Cardiac septum (tissue), 1 donor: Measurements from ENCODE around the gene CNPY1. TPM values are rescaled to one million over a fixed set of nuclear protein-coding genes. Genes with fewer than 3 reads are reported as not detected.
A peak's percentile ranks its signal among the peaks of the same experiment; 100 is the strongest.
"Not testable (repeated sequence)": the region's sequence is repeated elsewhere in the genome, so short reads cannot be mapped to it uniquely, and the experiment has no call there.

Source experiments
- DNase-seq: peaks from one replicate; pipeline ENCODE4 v3.0.0-alpha.2; 2020; ENCODE audit warnings: low spot score
- intact Hi-C: fragments of 100-400 bp; cut with DNase I; formaldehyde crosslinking; loops from one replicate; pipeline ENCODE4 v1.14.0; 2022
- long read RNA-seq: library from polyadenylated mRNA; unstranded; transcript quantifications from one replicate; pipeline ENCODE4 v2.0.0, GENCODE V29; 2021
- total RNA-seq: library from RNA; stranded (reverse); fragmentation: NEBNext Ultra II Directional; extraction: Animal tissue kit (Norgen Biotek cat#: 25700); gene quantifications from one replicate; pipeline ENCODE4 v1.2.1, GENCODE V29; 2021
- donor health status: DM: no; HTN: no; CAD: no.

The CNPY1 gene
- not detected for total RNA-seq
- long read RNA-seq: 0 reads

DNA sequence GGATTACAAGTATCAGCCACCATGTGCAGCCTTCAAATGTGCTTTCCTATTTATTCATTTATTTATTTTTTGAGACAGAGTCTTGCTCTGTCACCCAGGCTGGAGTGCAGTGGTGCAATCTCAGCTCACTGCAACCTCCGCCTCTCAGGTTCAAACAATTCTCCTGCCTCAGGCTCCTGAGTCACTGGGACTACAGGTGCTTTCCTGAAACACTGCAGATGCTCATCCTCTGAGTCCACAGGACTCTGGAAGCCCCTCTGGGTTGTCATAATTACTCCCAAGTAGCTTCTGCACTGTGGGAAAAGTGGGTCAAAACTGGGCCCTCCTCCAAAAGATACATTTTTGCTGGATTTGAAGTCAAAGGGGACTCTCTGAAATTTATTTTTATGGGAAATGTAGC lies at the start of gene CNPY1:
TSS of gene CNPY1 (minus strand) at position 111 of the 400 bp plus-strand sequence. CDS start 630 bp downstream, outside the sequence.
- DNase-seq, intact Hi-C loops: not testable (repeated sequence)

DNA sequence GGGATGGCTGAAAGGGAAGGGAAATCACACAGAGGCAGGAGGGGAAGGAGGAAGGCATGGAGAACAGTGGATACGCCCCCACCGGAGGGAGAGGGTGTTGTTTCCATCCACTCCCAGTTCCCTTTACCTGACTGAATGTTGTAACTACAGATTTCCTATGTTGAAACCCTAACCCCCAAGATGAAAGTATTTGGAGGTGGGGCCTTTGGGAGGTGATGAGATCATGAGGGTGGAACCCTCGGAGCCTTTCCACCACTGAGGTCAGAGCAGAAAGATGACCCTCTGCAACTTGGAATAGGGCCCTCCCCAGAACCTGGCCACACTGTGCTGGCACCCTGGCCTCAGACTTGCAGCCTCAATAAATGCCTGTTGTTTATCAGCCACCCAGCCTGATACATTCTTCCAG lies 48.6 kb upstream of the CNPY1 start:
- DNase-seq: no peak
- intact Hi-C loops: no loop called here

DNA sequence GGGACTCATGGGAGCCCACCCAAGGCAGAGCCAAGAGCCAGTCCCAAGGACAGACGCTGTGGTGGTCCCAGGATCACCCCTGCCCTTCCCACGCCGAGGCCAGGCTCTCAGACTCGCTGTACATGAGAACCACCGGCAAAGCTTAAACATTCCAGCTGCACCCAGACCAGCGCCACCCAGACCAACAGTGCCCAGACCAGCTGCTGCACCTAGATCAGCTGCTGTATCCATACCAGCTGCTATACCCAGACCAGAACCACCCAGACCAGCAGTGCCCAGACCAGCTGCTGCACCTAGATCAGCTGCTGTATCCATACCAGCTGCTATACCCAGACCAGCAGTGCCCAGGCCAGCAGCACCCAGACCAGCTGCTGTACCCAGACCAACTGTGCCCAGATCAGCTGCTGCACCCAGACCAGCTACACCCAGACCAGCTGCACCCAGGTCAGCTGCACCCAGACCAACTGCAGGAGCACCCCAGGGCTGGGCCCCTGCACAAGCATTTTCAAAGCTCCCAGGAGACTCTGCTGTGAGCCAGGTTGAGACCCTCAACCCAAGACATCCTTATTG lies 47.9 kb upstream of the CNPY1 start:
- no peak for DNase-seq
- intact Hi-C loops: no loop called here

DNA sequence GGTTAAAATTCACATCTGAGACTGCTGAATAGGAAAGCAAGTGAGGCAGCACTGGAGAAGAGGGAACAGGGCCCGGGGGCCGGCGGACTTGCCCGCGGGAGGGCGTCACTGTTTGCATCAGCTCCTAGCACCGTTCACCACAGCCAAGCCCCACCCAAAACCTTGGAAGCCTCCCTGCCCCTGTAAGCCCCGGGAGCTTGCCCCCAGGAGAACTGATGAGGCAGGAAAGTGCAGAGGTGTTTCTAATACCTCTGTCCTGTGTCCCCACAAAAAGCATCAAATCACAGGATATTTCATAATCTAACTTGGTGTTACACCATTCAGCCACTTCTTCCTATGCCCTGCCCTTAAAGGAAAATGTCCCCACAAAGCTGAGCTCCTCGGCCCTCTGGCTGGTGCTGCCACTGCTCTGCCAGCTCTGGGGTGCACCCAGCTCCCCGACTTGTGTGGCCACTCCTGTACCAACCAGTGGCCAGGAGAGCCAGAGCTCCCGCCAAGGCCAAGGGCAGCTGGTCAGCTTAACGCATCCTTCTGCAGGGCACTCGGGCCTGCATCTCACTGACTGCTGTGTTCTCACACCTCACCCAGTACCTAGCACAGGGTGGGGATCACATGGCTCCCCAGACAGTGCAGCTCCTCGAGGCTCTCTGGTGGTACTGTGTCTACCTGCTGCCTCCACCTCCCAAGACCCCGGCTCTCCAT lies 47.3 kb upstream of the CNPY1 start:
- DNase-seq: no peak
- intact Hi-C loops: no loop called here

DNA sequence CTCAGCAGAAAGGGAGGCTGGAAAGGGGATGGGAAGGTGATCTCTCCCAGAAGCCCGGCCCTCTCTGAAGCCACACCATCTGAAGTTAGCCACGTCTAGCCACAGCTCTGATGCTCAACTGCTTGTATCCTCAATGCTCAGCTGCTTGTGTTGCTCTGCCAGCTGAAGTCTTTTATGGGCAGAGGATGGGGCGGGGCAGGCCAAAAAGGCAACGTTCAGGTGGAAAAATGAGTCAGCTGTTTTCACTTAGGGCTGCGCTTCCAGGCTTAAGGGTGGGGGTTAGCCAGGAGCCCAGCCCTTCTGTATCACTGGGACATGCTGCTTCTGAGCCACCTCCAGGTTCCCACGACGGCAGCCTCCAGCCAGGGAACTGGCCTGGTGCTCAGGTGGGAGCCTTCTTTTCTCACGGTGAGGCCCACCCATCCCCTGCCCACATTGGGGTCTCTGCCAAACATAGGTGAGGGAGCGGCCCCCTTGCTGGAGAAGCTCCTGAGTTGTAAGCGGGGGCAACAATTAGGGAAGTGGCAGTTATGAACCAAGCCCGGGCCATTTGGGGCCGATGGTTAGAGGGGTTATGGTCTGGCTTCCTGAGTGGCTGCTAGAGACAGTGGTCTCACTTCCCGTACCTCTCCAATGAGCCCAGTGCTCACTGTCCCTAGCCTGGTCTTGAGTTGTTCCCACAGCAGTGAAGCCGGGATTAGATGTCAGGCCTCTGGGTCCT lies 44.9 kb upstream of the CNPY1 start:
- intact Hi-C loops: no loop called here
- DNase-seq: peak; percentile 86

DNA sequence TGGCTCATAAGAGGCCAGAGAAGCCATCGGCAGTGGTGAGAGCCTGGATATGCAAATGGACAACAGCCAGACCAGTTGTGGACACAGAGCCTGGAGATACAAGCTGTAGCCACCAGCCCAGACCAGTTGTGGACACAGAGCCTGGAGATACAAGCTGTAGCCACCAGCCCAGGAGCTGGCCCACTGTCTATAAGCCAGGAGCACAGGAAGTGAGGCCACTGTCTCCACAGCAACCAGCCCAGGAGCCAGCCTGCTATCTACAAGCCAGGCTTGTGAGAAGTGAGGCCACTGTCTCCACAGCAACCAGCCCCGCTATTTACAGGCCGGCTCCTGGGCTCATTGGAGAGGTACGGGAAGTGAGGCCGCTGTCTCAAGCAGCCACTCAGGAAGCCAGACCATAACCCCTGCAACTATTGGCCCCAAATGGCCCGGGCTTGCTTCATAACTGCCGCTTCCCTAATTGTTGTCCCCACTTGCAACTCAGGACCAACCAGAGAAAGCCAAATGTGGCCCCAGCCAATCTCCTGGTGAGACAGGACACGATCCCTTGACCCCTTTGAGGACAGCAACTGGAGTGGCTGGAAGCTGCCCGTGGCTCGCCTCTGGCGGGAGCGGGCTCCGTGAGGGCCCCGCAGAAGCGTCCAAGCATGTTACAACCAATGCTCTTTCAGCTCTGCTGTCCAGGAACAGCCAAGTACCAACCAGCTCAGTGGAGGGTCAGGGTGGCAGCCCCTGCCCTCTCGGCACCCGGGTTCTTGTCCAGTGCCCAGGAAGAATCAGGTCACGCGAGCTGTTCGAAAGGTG lies 44.1 kb upstream of the CNPY1 start:
- intact Hi-C loops: no loop called here
- peak; percentile 94 for DNase-seq

DNA sequence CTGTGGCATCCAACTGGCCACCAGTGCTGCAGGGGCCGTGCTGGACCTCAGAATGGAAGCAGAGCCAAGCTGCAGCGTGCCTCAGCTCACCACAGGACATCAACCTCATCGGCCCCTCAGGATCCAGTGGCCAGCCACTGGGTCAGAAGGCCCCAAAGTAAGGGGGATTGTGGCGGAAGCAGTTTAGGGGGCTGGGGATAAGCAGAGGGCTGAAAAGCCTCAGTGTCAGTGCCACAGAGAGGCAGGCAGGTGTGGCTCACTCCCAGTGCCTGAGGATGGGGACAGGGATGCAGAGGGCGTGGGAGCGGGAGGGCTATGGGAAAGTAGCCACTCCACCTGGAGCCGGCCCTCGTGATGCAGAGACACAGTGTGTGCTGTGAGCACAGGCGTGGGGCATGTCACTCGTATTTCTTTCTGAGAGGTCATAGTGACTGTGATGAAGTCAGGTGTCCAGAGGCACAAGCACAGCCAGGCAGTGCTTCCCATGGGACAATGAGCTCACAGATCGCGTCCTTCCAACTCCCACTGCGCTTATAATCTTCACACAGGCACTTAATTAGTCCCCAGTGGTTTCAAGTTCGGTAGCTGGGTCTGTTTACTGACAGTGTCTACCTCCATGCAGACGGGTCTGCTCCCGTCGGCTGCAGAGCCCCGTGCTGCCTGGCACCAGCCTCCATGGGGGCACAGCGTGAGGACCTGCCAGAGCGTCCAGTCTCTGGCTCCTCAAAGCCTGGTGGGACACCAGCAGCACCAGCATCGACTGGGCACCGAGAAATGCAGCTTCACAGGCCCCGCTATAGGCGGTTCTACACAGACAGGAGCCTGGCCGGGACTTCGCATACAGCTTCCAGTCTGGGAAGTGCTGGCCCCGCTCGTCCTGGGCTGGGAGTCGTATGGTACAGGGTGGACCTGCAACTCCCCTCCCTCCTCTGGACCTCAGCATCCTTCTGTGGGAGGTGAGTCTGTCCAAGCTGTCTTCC lies 42.9 kb upstream of the CNPY1 start:
- peak; percentile 66 for DNase-seq
- intact Hi-C loops: no loop called here

DNA sequence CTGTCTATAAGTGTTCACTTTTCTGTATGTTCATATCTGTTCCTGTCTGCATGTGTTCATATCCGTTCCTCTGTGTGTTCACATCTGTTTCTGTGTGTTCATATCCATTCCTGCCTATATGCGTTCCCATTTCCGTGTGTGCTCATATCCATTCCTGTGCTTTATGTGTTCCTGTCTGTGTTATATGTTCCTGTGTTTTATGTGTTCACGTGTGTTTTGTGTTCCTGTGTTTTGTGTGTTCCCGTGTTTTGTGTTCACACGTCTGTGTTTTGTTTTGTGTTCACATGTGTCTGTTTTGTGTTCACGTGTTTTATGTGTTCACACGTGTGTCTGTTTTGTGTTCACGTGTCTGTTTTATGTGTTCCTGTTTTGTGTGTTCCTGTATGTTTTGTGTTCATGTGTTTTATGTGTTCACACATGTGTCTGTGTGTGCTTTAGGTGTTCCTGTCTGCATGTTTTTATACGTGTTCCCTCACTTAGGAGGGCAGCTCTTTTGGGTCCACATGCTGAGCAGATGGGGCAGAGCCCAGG lies 42.2 kb upstream of the CNPY1 start:
- no peak for DNase-seq

DNA sequence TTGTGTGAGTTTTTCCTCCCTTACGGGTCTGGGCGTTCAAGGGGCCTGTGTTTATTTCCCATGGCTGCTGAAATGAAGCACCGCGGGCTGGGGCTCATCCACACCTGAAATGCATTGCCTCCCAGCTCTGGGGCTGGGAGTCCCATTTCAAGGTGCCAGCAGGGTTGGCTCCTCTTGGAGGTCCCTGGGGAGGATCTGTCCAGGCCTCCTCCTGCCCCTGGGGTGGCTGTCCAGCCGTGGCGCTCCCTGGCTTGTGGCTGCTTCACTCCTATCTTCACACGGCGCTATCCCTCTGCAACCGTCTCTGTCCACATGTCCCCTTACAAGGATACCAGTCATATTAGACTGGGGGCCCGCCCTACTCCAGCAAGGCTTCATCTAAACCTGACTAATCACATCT lies 41.1 kb upstream of the CNPY1 start:
- intact Hi-C loops: no loop called here
- peak; percentile 65 for DNase-seq

More for the DNA sequence above, 42.2 kb upstream of the CNPY1 start:
- intact Hi-C loops: no loop called here

DNA sequence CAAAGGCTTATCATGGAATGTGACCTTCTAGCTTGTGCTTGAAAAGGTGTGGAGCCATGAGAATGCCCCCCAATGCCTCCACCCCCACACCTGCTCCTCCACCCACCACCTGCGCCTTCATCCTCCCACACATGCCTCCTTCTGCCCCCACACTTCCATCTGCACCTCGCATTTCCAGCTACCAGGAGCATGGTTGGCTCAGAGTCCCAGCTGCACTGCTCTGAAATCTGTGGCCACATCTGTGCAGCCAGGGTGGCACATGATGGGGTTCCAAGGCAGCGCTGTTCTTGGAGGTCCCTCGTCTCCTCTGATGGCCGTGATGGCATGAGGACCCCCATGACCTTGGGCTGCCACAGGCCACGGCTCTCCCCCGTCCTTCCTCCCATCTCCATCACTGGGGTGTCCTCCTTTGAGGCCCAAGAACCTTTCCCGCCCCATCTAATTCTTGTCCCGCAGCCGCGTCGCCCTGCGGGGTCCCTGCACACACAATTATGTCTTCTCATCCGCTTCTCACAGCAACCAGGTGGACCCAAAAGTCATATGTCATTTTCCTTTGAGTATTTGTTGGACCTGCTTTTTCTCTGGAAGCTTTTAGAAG lies 40.6 kb upstream of the CNPY1 start:
- intact Hi-C loops: no loop called here

DNA sequence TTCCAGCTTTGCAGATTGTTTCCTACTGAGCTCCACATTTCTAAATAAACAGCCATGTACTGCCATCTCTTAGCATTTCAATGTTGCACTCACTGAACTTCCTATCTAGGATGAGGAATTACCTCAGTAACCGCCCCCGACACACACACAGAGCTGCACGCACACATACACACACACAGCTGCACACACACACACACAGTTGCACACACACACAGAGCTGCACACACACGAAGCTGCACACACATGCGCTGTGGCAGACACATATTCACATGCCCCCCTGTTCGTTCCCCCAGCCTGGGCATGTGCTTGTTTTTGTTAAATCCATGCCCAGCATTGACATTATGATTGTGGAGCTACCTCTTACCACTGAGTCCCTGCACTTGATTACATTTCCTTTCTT lies 39.6 kb upstream of the CNPY1 start:
- intact Hi-C loops: no loop called here
- peak; percentile 55 for DNase-seq

More for the DNA sequence above, 40.6 kb upstream of the CNPY1 start:
- peak; percentile 67 for DNase-seq

DNA sequence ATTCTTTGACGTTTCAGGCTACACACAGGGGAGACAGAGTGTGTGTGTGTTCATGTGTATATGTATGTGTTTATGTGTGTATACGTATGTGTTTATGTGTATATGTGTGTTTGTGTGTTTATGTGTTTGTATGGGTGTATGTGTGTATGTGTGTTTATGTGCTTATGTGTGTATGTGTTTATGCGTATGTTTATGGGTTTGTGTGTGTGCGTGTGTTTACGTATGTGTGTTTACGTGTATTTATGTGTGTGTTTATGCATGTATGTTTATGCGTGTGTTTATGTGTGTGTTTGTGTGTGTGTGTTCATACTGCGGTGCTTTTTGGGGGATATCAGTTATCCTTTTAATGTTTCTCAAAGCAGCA lies 39.2 kb upstream of the CNPY1 start:
- intact Hi-C loops: no loop called here
- DNase-seq: no peak

DNA sequence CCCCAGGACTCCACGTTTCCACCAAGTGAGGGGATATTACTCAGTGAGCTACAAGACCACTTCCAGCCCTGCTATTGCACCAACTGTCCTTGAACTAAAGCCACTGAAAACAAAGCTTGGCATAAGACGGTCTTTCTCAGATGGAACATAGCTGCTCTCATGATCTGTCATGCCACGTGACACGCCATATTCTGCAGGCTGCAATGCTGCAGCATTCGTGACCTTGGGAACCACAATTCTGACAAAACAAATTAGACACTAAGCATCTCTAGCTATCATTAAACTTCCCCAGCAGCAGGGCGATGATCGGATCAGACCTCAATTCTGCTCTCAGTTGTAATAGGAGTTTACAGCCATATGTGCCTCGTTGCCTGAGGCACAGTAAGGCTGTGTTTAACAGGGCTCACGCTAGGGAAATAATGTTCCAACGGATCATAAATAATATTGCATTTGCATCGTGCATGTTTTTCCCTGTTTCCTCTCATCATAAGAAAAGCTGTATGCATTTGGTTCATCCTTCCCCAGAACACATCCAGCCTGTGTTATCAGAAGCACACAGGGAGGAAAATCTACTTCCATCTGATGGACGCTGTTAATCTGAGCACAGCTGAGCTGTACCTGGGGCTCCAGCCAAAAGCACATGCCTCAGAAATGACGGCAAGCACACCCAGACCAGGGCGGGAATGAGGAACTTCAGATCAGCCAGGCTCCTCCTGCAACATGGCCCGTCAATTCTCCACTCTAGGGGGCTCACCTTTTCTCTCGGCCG lies 38.6 kb upstream of the CNPY1 start:
- DNase-seq: peak; percentile 68
- intact Hi-C loops: no loop called here

DNA sequence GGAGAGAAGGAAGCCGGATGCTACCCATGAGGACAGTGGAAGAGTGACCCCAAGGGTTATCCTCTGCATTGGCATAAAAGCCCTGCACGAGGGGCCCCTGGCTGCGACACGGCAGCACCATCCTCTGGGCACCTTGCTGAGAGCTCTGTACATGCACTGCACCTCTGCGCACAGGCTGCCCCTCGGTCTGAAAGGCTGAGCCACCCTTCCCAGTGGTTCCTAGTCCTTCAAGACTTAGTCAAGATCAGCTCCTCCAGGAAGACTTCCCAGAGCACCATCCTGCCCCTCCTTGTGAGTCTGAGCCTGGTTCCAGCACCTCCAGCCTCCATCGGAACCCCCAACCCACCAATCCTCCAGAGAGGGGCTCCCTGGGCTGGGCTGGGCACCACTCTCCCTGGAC lies 37.9 kb upstream of the CNPY1 start:
- peak; percentile 47 for DNase-seq
- intact Hi-C loops: no loop called here

DNA sequence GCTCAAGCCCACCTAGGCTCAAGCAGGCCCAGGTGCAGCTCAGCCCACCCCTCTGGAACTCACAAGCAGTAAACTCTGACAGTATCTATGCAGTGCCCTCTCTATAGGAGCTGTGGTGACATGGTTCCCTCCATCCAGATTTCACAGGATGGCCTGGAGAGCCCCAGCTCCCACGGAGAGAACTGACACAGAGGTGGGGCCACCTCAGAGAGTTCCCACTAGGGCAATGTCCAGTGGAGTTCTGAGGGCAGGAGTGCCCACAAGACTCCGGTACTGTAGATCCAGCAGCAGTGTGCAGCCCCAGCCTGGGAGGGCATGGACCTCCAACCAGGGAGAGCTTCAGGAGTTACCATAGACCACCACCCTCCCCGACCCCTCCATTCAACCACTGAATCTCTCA lies 37.3 kb upstream of the CNPY1 start:
- intact Hi-C loops: no loop called here
- DNase-seq: peak; percentile 47

DNA sequence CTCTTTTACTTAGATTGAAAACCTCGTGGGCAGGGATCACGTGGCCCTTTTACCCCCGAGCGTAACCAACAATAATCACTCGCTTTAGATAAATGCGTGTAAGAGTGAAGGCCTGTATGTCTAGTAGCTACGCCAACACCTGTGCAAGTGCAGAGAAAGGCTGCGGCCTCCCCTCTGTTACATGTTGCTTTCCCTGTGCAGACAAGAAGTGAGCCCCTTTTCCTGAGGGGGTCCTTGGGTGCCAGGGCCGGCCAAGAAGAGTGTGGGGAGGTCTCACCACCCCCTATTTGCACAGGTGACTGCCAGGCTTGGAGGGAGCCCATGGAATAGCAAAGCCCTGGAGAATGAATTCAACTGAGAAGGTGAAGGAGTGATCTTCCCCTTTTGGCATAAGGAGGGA lies 35.6 kb upstream of the CNPY1 start:
- DNase-seq: peak; percentile 39
- intact Hi-C loops: no loop called here

DNA sequence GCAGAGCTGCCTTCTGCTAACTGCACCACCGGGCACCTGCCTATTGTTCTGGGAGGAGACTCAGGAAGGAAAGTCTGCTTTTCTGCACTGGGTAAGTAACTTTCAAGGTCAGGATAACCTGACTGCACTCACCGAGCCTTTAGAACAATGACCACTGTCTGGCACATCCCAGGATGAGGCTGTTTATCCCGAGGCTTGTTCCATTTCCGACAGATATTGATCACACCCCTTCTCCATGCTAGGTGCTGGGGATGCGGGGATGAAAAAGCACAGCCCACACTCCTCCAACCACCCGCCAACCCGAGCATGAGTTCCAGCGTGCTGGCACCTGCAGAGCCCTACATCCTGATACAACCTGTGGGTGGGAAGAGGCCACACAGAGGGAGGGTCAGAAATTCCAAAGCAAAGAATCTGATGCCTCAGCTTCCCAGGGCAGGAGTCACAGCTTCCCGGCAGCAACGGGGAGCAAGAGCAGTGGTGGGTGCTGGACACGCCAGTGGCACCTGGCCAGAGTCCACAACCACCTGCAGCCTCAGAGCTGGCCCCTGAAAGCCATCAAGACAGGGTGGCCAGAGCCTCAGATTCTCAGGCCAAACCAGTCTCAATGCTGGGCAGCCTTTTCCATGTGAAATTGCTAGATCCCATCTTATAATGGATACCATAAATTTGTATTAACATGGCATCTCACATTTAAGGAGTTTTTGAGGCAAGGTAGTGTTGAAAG lies 34.9 kb upstream of the CNPY1 start:
- intact Hi-C loops: no loop called here
- DNase-seq: peak; percentile 15
